ENCODE measurements around the gene MS4A2.
"Not testable (repeated sequence)": the region's sequence is repeated elsewhere in the genome, so short reads cannot be mapped to it uniquely, and the experiment has no call there.

DNA sequence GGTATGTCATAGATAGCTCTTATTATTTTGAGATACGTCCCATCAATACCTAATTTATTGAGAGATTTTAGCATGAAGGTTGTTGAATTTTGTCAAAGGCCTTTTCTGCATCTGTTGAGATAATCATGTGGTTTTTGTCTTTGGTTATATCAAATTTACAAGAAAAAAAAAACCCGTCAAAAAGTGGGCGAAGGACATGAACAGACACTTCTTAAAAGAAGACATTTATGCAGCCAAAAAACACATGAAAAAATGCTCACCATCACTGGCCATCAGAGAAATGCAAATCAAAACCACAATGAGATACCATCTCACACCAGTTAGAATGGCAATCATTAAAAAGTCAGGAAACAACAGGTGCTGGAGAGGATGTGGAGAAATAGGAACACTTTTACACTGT is 37.6 kb upstream of the MS4A2 start:
- TF ChIP-seq, protein P1, sequence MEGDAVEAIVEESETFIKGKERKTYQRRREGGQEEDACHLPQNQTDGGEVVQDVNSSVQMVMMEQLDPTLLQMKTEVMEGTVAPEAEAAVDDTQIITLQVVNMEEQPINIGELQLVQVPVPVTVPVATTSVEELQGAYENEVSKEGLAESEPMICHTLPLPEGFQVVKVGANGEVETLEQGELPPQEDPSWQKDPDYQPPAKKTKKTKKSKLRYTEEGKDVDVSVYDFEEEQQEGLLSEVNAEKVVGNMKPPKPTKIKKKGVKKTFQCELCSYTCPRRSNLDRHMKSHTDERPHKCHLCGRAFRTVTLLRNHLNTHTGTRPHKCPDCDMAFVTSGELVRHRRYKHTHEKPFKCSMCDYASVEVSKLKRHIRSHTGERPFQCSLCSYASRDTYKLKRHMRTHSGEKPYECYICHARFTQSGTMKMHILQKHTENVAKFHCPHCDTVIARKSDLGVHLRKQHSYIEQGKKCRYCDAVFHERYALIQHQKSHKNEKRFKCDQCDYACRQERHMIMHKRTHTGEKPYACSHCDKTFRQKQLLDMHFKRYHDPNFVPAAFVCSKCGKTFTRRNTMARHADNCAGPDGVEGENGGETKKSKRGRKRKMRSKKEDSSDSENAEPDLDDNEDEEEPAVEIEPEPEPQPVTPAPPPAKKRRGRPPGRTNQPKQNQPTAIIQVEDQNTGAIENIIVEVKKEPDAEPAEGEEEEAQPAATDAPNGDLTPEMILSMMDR (IDR thresholded peaks at IDR 0.05), result not testable (repeated sequence)
- not testable (repeated sequence) for TF ChIP-seq ZFX (IDR thresholded peaks at IDR 0.05; ENCODE audit: borderline replicate concordance)

Measured in 22Rv1 (cell line).